Chondrocyte (in vitro differentiated cells): Measurements from ENCODE around the gene BSCL2. TPM values are rescaled to one million over a fixed set of nuclear protein-coding genes. Genes with fewer than 3 reads are reported as not detected.

Experiments used
- DNase-seq: peaks from one replicate; pipeline ENCODE4 v3.0.0; 2021; ENCODE audit warnings: mixed read lengths, low spot score
- H3K27ac Mint-ChIP-seq: one replicate; pipeline ENCODE4 v1.8.0; 2021; ENCODE audit warnings: mild to moderate bottlenecking, moderate library complexity, mixed read lengths; ENCODE audit not compliant: unreplicated experiment
- H3K27me3 Mint-ChIP-seq: 2 replicates; pipeline ENCODE4 v1.8.0; 2021; ENCODE audit warnings: low read depth, mixed read lengths
- H3K36me3 Mint-ChIP-seq: 2 replicates; pipeline ENCODE4 v1.8.0; 2021; ENCODE audit warnings: low read depth, mixed read lengths
- H3K4me1 Mint-ChIP-seq: 2 replicates; pipeline ENCODE4 v1.8.0; 2021; ENCODE audit warnings: low read depth, mild to moderate bottlenecking, mixed read lengths
- H3K4me3 Mint-ChIP-seq: one replicate; pipeline ENCODE4 v1.8.0; 2021; ENCODE audit warnings: mild to moderate bottlenecking, moderate library complexity, mixed read lengths; ENCODE audit not compliant: unreplicated experiment
- H3K9me3 Mint-ChIP-seq: 2 replicates; pipeline ENCODE4 v1.8.0; 2021; ENCODE audit warnings: low read depth, mixed read lengths
- total RNA-seq: library from RNA; stranded (reverse); gene quantifications from 3 replicates; pipeline ENCODE4 v1.2.1, GENCODE V29; 2021
- TF ChIP-seq, protein P1 (sequence below): fragments of 200-600 bp; sonication (generic); IDR thresholded peaks from 2 replicates; pipeline ENCODE4 v1.5.0; 2021; ENCODE audit warnings: antibody characterized with exemption, mild to moderate bottlenecking, moderate library complexity

Gene BSCL2
- total RNA-seq, 1 donor from 2014 or later, result 43.2 TPM

- H3K9me3 Mint-ChIP-seq, result no peaks in the 10 kb centered on the region
- peak within 1 kb of the TSS; percentile 98 for H3K4me3 Mint-ChIP-seq
- peaks cover 16% of the 10 kb centered on the region for H3K4me1 Mint-ChIP-seq
- TF ChIP-seq, protein P1, sequence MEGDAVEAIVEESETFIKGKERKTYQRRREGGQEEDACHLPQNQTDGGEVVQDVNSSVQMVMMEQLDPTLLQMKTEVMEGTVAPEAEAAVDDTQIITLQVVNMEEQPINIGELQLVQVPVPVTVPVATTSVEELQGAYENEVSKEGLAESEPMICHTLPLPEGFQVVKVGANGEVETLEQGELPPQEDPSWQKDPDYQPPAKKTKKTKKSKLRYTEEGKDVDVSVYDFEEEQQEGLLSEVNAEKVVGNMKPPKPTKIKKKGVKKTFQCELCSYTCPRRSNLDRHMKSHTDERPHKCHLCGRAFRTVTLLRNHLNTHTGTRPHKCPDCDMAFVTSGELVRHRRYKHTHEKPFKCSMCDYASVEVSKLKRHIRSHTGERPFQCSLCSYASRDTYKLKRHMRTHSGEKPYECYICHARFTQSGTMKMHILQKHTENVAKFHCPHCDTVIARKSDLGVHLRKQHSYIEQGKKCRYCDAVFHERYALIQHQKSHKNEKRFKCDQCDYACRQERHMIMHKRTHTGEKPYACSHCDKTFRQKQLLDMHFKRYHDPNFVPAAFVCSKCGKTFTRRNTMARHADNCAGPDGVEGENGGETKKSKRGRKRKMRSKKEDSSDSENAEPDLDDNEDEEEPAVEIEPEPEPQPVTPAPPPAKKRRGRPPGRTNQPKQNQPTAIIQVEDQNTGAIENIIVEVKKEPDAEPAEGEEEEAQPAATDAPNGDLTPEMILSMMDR, result peak; percentile 29
- peak within 1 kb of the TSS; percentile 95 for H3K27ac Mint-ChIP-seq
- H3K36me3 Mint-ChIP-seq, result peaks cover 5% of the 10 kb centered on the region
- no peaks in the 10 kb centered on the region for H3K27me3 Mint-ChIP-seq
- peak; percentile 100 for DNase-seq
Measured at GRCh38 chr11:62645946-62646824, 61.0 kb downstream of the BSCL2 start, which contains the start of gene GANAB. GANAB (minus strand) TSS chr11:62646613; CDS start chr11:62646599, 14 bp downstream.

GRCh38 chr11:62645671-62645945, 61.6 kb downstream of the BSCL2 start:
- H3K4me3 Mint-ChIP-seq, result peak overlapping the region; percentile 98
- TF ChIP-seq, protein P1, result no peak
- peaks cover 5% of the 10 kb centered on the region for H3K36me3 Mint-ChIP-seq
- no peaks in the 10 kb centered on the region for H3K27me3 Mint-ChIP-seq
- H3K27ac Mint-ChIP-seq, result peak overlapping the region; percentile 95
- no peak for DNase-seq
- peaks cover 16% of the 10 kb centered on the region for H3K4me1 Mint-ChIP-seq
- H3K9me3 Mint-ChIP-seq, result no peaks in the 10 kb centered on the region

GRCh38 chr11:62644220-62644619, 63.0 kb downstream of the BSCL2 start:
- Mint-ChIP-seq H3K4me3 (no peak overlapping the region), H3K36me3 (peaks cover 7% of the 10 kb centered on the region), H3K27me3 (no peaks in the 10 kb centered on the region), H3K27ac (peak overlapping the region; percentile 49), H3K4me1 (peaks cover 21% of the 10 kb centered on the region), H3K9me3 (no peaks in the 10 kb centered on the region)
- DNase-seq, result no peak
- TF ChIP-seq, protein P1, result no peak

Other genes starting within 250 kb of the BSCL2 start
- gene AHNAK, start 160.6 kb downstream of the BSCL2 start, total RNA-seq, result 476 to 526 TPM (median 514 TPM) in 3 replicates
- 1,000 to 1,202 TPM (median 1,017 TPM) in 3 replicates for gene EEF1G, start 133.5 kb downstream of the BSCL2 start, total RNA-seq
- 9.6 to 15.2 TPM (median 11.8 TPM) in 3 replicates for gene TUT1, start 115.9 kb downstream of the BSCL2 start, total RNA-seq
- 81.7 to 89.3 TPM (median 83.0 TPM) in 3 replicates for gene MTA2, start 105.6 kb downstream of the BSCL2 start, total RNA-seq
- gene EML3, start 94.6 kb downstream of the BSCL2 start, total RNA-seq, result 55.2 to 76.6 TPM (median 58.9 TPM) in 3 replicates
- 2.4 to 5.8 TPM (median 3.5 TPM) in 3 replicates for gene ROM1, start 94.2 kb downstream of the BSCL2 start, total RNA-seq
- 35.3 to 40.1 TPM (median 37.7 TPM) in 3 replicates for gene B3GAT3, start 85.4 kb downstream of the BSCL2 start, total RNA-seq
- gene GANAB, start 60.8 kb downstream of the BSCL2 start, total RNA-seq, result 348 to 394 TPM (median 359 TPM) in 3 replicates
- gene INTS5, start 54.1 kb downstream of the BSCL2 start, total RNA-seq, result 17.0 to 18.1 TPM (median 17.2 TPM) in 3 replicates
- gene C11orf98, start 42.2 kb downstream of the BSCL2 start, total RNA-seq, result 39.0 to 61.1 TPM (median 47.5 TPM) in 3 replicates
- gene CSKMT, start 42.1 kb downstream of the BSCL2 start, total RNA-seq, result 7.8 to 8.4 TPM (median 8.4 TPM) in 3 replicates
- gene UQCC3, start 35.8 kb downstream of the BSCL2 start, total RNA-seq, result 4.8 to 5.7 TPM (median 5.5 TPM) in 3 replicates
- gene LBHD1, start 35.2 kb downstream of the BSCL2 start, total RNA-seq, result 2.8 to 8.3 TPM (median 4.2 TPM) in 3 replicates
- gene UBXN1, start 28.4 kb downstream of the BSCL2 start, total RNA-seq, result 72.0 to 82.2 TPM (median 81.6 TPM) in 3 replicates
- gene LRRN4CL, start 17.9 kb downstream of the BSCL2 start, total RNA-seq, result 0.20 to 0.51 TPM (median 0.21 TPM) in 3 replicates
- not detected in 3 replicates for gene GNG3, start 252 bp upstream of the BSCL2 start, total RNA-seq
- gene HNRNPUL2, start 20.0 kb upstream of the BSCL2 start, total RNA-seq, result 43.6 to 53.8 TPM (median 45.6 TPM) in 3 replicates
- 33.0 to 36.8 TPM (median 36.7 TPM) in 3 replicates for gene TTC9C, start 21.1 kb upstream of the BSCL2 start, total RNA-seq
- gene ZBTB3, start 46.7 kb upstream of the BSCL2 start, total RNA-seq, result 10.2 to 13.0 TPM (median 11.3 TPM) in 3 replicates
- 75.9 to 77.8 TPM (median 77.0 TPM) in 3 replicates for gene POLR2G, start 54.2 kb upstream of the BSCL2 start, total RNA-seq
- 18.8 to 31.0 TPM (median 21.4 TPM) in 3 replicates for gene TAF6L, start 64.0 kb upstream of the BSCL2 start, total RNA-seq
- 29.4 to 44.9 TPM (median 35.1 TPM) in 3 replicates for gene TMEM179B, start 80.0 kb upstream of the BSCL2 start, total RNA-seq
- 11.4 to 16.2 TPM (median 14.7 TPM) in 3 replicates for gene TMEM223, start 84.6 kb upstream of the BSCL2 start, total RNA-seq
- gene NXF1, start 98.0 kb upstream of the BSCL2 start, total RNA-seq, result 51.3 to 69.5 TPM (median 52.4 TPM) in 3 replicates
- gene STX5, start 124.6 kb upstream of the BSCL2 start, total RNA-seq, result 44.0 to 52.2 TPM (median 45.5 TPM) in 3 replicates
- 0.65 TPM in 1 of 3 replicates, not detected in the others for gene TEX54, start 125.4 kb upstream of the BSCL2 start, total RNA-seq
- 26.4 to 27.9 TPM (median 27.3 TPM) in 3 replicates for gene WDR74, start 132.2 kb upstream of the BSCL2 start, total RNA-seq
- 125 to 380 TPM (median 374 TPM) in 3 replicates for gene SLC3A2, start 173.5 kb upstream of the BSCL2 start, total RNA-seq
- gene CHRM1, start 213.9 kb upstream of the BSCL2 start, total RNA-seq, result not detected in 3 replicates